SK-N-SH (cell line): ENCODE data around the gene FRAS1. TPM values are rescaled to one million over a fixed set of nuclear protein-coding genes. Genes with fewer than 3 reads are reported as not detected.

Experiments
- CTCF ChIA-PET: fragments of 300-600, 350-600 bp; formaldehyde crosslinking; extraction: SDS; loops from one replicate; lab custom pipeline; 2021; lab: Yijun Ruan, JAX
- POLR2A ChIA-PET: fragments of 350-600 bp; sonication (Branson Sonifier 250); formaldehyde crosslinking; extraction: SDS; loops from one replicate; lab custom pipeline; 2020; ENCODE audit warnings: antibody characterized with exemption, inconsistent platforms; lab: Yijun Ruan, JAX
- DNase-seq: peaks from one replicate; pipeline ENCODE4 v3.0.0; 2012
- H2AFZ ChIP-seq: fragments of 200-600 bp; sonication (generic); 2 replicates; pipeline ENCODE4 v1.8.1; 2016; ENCODE audit warnings: antibody characterized with exemption, mild to moderate bottlenecking, low read depth
- H3F3A ChIP-seq: fragments of 200-600 bp; sonication (generic); replicated peaks from 2 replicates; pipeline ENCODE3; 2016; ENCODE audit warnings: antibody characterized with exemption, mild to moderate bottlenecking; ENCODE audit not compliant: insufficient read depth
- H3K27ac ChIP-seq, 2 experiments: fragments of 200-500 bp in 1 of 2; fragments of 200-600 bp in 1 of 2; sonication (Bioruptor generic) in 1 of 2; sonication (generic), shearing (Covaris generic) in 1 of 2; 2 replicates each; pipeline versions ENCODE4 v1.5.1 to v1.6.1; 2014 to 2016; ENCODE audit warnings: low read depth in 2 of 2, inconsistent platforms in 1 of 2, low read length in 1 of 2, mild to moderate bottlenecking in 1 of 2, mixed read lengths in 1 of 2
- H3K27me3 ChIP-seq: fragments of 200-600 bp; sonication (generic), shearing (Covaris generic); 2 replicates; pipeline ENCODE4 v1.6.1; 2016; ENCODE audit warnings: mixed run types; ENCODE audit not compliant: insufficient read depth
- H3K36me3 ChIP-seq, 2 experiments: fragments of 200-500 bp in 1 of 2; fragments of 200-600 bp in 1 of 2; sonication (Bioruptor generic) in 1 of 2; sonication (generic) in 1 of 2; replicated peaks in 1 of 2; 2 replicates each; pipeline versions ENCODE3 to v1.5.1; 2014 to 2016; ENCODE audit warnings: low read length in 1 of 2, mild to moderate bottlenecking in 1 of 2; ENCODE audit not compliant: insufficient read depth in 2 of 2, control insufficient read depth in 1 of 2
- H3K4me1 ChIP-seq, 2 experiments: fragments of 200-500 bp in 1 of 2; fragments of 200-600 bp in 1 of 2; sonication (Bioruptor generic) in 1 of 2; sonication (generic), shearing (Covaris generic) in 1 of 2; 2 replicates each; pipeline versions ENCODE4 v1.5.1 to v1.6.1; 2014 to 2016; ENCODE audit warnings: low read depth in 1 of 2, low read length in 1 of 2, mixed run types in 1 of 2; ENCODE audit not compliant: insufficient read depth in 2 of 2, control insufficient read depth in 1 of 2
- H3K4me2 ChIP-seq: fragments of 200-600 bp; sonication (generic), shearing (Covaris generic); 2 replicates; pipeline ENCODE4 v1.6.1; 2017; ENCODE audit warnings: mixed run types
- H3K4me3 ChIP-seq, 2 experiments: fragments of 200-500 bp in 1 of 2; fragments of 200-600 bp in 1 of 2; sonication (Bioruptor generic) in 1 of 2; sonication (generic), shearing (Covaris generic) in 1 of 2; 2 replicates each; pipeline versions ENCODE4 v1.5.1 to v1.8.1; 2014 to 2016; ENCODE audit warnings: low read depth in 2 of 2, inconsistent platforms in 1 of 2, low read length in 1 of 2, mild to moderate bottlenecking in 1 of 2, mixed read lengths in 1 of 2, moderate library complexity in 1 of 2
- H3K79me2 ChIP-seq: fragments of 200-600 bp; sonication (generic); 2 replicates; pipeline ENCODE4 v1.8.1; 2017; ENCODE audit warnings: mild to moderate bottlenecking; ENCODE audit not compliant: insufficient read depth
- H3K9ac ChIP-seq: fragments of 200-600 bp; sonication (generic); 2 replicates; pipeline ENCODE4 v1.6.1; 2017; ENCODE audit warnings: mixed run types
- H3K9me2 ChIP-seq: fragments of 200-600 bp; sonication (generic); 2 replicates; pipeline ENCODE4 v1.6.1; 2017; ENCODE audit warnings: mixed run types
- H3K9me3 ChIP-seq: fragments of 200-600 bp; sonication (generic); 2 replicates; pipeline ENCODE4 v1.6.1; 2017; ENCODE audit warnings: mixed run types, mild to moderate bottlenecking, moderate library complexity
- H4K20me1 ChIP-seq: fragments of 200-600 bp; sonication (generic); 2 replicates; pipeline ENCODE4 v1.6.1; 2017; ENCODE audit warnings: mild to moderate bottlenecking, mixed run types; ENCODE audit not compliant: insufficient read depth
- CHD2 ChIP-seq: fragments of 150-350 bp; IDR thresholded peaks from 2 replicates; pipeline ENCODE4 v1.6.1; 2018; ENCODE audit warnings: low read length; ENCODE audit not compliant: partially characterized antibody
- EZH2phosphoT487 ChIP-seq: fragments of 200-600 bp; sonication (generic); IDR thresholded peaks from 2 replicates; pipeline ENCODE4 v1.6.1; 2017; ENCODE audit warnings: low read depth, mixed run types, mild to moderate bottlenecking, antibody characterized with exemption, moderate library complexity, borderline replicate concordance
- FOSL2 ChIP-seq: IDR thresholded peaks from 2 replicates; pipeline ENCODE4 v1.4.0; 2012; ENCODE audit warnings: low read depth, mild to moderate bottlenecking, moderate library complexity, borderline replicate concordance
- GABPA ChIP-seq: IDR thresholded peaks from 2 replicates; pipeline ENCODE4 v1.4.0; 2012; ENCODE audit warnings: low read depth, mild to moderate bottlenecking
- GATA2 ChIP-seq: sonication (generic); formaldehyde crosslinking; IDR thresholded peaks from 2 replicates; pipeline ENCODE4 v1.5.0; 2020; ENCODE audit warnings: mild to moderate bottlenecking, missing genetic modification reagents
- JUND ChIP-seq: IDR thresholded peaks from 2 replicates; pipeline ENCODE4 v1.4.0; 2012
- MXI1 ChIP-seq: IDR thresholded peaks from 2 replicates; pipeline ENCODE4 v1.6.1; 2012; ENCODE audit warnings: mild to moderate bottlenecking, low read depth, low read length, improper control_type of control experiment
- RCOR1 ChIP-seq: fragments of 150-350 bp; IDR thresholded peaks from 2 replicates; pipeline ENCODE4 v1.6.1; 2017; ENCODE audit warnings: antibody characterized with exemption, low read length
- RFX5 ChIP-seq: IDR thresholded peaks from 2 replicates; pipeline ENCODE4 v1.6.1; 2012; ENCODE audit warnings: mild to moderate bottlenecking, improper control_type of control experiment, low read length
- SIN3A ChIP-seq: IDR thresholded peaks from 2 replicates; pipeline ENCODE4 v1.6.1; 2012; ENCODE audit warnings: low read depth, mild to moderate bottlenecking, low read length, moderate library complexity, borderline replicate concordance
- TAF1 ChIP-seq: IDR thresholded peaks from 2 replicates; pipeline ENCODE4 v1.6.1; 2012; ENCODE audit warnings: low read depth, mild to moderate bottlenecking, low read length, moderate library complexity, borderline replicate concordance
- TCF12 ChIP-seq: IDR thresholded peaks from 2 replicates; pipeline ENCODE4 v1.4.0; 2012
- YY1 ChIP-seq: IDR thresholded peaks from 2 replicates; pipeline ENCODE4 v1.4.0; 2012; ENCODE audit warnings: low read depth, mild to moderate bottlenecking
- WGBS: methylation state at CpG from one replicate; pipeline ENCODE4 v1.1.6; 2017; ENCODE audit warnings: low lambda C conversion rate; 5-methylcytosine and 5-hydroxymethylcytosine counted together
- polyA plus RNA-seq, 3 experiments: library from polyadenylated mRNA; depleted of rRNA; stranded (reverse); fragments of >200 nt; gene quantifications; 2 replicates each; pipeline ENCODE4 v1.2.3, GENCODE V29; 2012
- TF ChIP-seq, protein P1 (sequence below): IDR thresholded peaks from 2 replicates; pipeline ENCODE4 v1.4.0; 2012; ENCODE audit warnings: low read depth, borderline replicate concordance
- TF ChIP-seq, protein P2 (sequence below): IDR thresholded peaks from 2 replicates; pipeline ENCODE4 v1.6.1; 2012; ENCODE audit warnings: mild to moderate bottlenecking, low read depth, low read length, moderate library complexity
- TF ChIP-seq, protein P3 (sequence below): fragments of 150-350 bp; IDR thresholded peaks from 2 replicates; pipeline ENCODE4 v1.6.1; 2016; ENCODE audit warnings: mild to moderate bottlenecking, low read depth, low read length
- TF ChIP-seq, protein P4 (sequence below): fragments of 200-600 bp; sonication (generic); IDR thresholded peaks from 2 replicates; pipeline ENCODE4 v1.6.1; 2017; ENCODE audit warnings: antibody characterized with exemption, mild to moderate bottlenecking, moderate library complexity

The FRAS1 gene
- polyA plus RNA-seq, 1 of the 3 experiments (the other 2 are of a cell fraction), result 8.3 TPM

- Histone ChIP-seq H3K27me3 (no peaks in the 10 kb centered on the region), H3K9ac (no peak overlapping the region), H2AFZ (no peak overlapping the region), H3K36me3 (no peaks in the 10 kb centered on the region), H4K20me1 (no peaks in the 10 kb centered on the region), H3K9me3 (no peaks in the 10 kb centered on the region), H3K4me3 (no peak overlapping the region), H3K4me2 (no peak overlapping the region), H3K9me2 (no peaks in the 10 kb centered on the region), H3K79me2 (no peaks in the 10 kb centered on the region), H3K4me1 (peaks cover 0 to 2% of the 10 kb centered on the region in 2 experiments; a peak in 2 of 4 replicates), H3F3A (no peaks in the 10 kb centered on the region), H3K27ac (no peak overlapping the region)
- no peak for DNase-seq
- ChIA-PET CTCF (interaction anchor here (1.3 to 1.5 kb wide), 3 partner anchors 9 to 295 kb away, joined by 3 to 7 read pairs (median 5); no protein-coding TSS in a partner anchor), POLR2A (no interaction called here)
- TF ChIP-seq TAF1 (no peak), RCOR1 (no peak), FOSL2 (no peak), GABPA (no peak), YY1 (no peak), MXI1 (no peak), SIN3A (no peak), JUND (no peak), TCF12 (no peak), EZH2phosphoT487 (no peak), CHD2 (no peak), RFX5 (no peak), GATA2 (CRISPR knock-in tag) (no peak)
- TF ChIP-seq, protein P1, sequence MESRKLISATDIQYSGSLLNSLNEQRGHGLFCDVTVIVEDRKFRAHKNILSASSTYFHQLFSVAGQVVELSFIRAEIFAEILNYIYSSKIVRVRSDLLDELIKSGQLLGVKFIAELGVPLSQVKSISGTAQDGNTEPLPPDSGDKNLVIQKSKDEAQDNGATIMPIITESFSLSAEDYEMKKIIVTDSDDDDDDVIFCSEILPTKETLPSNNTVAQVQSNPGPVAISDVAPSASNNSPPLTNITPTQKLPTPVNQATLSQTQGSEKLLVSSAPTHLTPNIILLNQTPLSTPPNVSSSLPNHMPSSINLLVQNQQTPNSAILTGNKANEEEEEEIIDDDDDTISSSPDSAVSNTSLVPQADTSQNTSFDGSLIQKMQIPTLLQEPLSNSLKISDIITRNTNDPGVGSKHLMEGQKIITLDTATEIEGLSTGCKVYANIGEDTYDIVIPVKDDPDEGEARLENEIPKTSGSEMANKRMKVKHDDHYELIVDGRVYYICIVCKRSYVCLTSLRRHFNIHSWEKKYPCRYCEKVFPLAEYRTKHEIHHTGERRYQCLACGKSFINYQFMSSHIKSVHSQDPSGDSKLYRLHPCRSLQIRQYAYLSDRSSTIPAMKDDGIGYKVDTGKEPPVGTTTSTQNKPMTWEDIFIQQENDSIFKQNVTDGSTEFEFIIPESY, result no peak
- TF ChIP-seq, protein P2, sequence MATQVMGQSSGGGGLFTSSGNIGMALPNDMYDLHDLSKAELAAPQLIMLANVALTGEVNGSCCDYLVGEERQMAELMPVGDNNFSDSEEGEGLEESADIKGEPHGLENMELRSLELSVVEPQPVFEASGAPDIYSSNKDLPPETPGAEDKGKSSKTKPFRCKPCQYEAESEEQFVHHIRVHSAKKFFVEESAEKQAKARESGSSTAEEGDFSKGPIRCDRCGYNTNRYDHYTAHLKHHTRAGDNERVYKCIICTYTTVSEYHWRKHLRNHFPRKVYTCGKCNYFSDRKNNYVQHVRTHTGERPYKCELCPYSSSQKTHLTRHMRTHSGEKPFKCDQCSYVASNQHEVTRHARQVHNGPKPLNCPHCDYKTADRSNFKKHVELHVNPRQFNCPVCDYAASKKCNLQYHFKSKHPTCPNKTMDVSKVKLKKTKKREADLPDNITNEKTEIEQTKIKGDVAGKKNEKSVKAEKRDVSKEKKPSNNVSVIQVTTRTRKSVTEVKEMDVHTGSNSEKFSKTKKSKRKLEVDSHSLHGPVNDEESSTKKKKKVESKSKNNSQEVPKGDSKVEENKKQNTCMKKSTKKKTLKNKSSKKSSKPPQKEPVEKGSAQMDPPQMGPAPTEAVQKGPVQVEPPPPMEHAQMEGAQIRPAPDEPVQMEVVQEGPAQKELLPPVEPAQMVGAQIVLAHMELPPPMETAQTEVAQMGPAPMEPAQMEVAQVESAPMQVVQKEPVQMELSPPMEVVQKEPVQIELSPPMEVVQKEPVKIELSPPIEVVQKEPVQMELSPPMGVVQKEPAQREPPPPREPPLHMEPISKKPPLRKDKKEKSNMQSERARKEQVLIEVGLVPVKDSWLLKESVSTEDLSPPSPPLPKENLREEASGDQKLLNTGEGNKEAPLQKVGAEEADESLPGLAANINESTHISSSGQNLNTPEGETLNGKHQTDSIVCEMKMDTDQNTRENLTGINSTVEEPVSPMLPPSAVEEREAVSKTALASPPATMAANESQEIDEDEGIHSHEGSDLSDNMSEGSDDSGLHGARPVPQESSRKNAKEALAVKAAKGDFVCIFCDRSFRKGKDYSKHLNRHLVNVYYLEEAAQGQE, result no peak
- TF ChIP-seq, protein P3, sequence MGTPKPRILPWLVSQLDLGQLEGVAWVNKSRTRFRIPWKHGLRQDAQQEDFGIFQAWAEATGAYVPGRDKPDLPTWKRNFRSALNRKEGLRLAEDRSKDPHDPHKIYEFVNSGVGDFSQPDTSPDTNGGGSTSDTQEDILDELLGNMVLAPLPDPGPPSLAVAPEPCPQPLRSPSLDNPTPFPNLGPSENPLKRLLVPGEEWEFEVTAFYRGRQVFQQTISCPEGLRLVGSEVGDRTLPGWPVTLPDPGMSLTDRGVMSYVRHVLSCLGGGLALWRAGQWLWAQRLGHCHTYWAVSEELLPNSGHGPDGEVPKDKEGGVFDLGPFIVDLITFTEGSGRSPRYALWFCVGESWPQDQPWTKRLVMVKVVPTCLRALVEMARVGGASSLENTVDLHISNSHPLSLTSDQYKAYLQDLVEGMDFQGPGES, result no peak
- TF ChIP-seq, protein P4, sequence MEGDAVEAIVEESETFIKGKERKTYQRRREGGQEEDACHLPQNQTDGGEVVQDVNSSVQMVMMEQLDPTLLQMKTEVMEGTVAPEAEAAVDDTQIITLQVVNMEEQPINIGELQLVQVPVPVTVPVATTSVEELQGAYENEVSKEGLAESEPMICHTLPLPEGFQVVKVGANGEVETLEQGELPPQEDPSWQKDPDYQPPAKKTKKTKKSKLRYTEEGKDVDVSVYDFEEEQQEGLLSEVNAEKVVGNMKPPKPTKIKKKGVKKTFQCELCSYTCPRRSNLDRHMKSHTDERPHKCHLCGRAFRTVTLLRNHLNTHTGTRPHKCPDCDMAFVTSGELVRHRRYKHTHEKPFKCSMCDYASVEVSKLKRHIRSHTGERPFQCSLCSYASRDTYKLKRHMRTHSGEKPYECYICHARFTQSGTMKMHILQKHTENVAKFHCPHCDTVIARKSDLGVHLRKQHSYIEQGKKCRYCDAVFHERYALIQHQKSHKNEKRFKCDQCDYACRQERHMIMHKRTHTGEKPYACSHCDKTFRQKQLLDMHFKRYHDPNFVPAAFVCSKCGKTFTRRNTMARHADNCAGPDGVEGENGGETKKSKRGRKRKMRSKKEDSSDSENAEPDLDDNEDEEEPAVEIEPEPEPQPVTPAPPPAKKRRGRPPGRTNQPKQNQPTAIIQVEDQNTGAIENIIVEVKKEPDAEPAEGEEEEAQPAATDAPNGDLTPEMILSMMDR, result no peak
- 86% methylated on average over 4 of the region's 4 CpGs for WGBS
These were observed 297.7 kb downstream of the FRAS1 start for GRCh38 chr4:78354782-78355181.
